Kidney capillary endothelial cell (primary cell): ENCODE results near the gene FDCSP.
"Not testable (repeated sequence)": the region's sequence is repeated elsewhere in the genome, so short reads cannot be mapped to it uniquely, and the experiment has no call there.

ENCODE experiments used
- DNase-seq: peaks from one replicate; pipeline ENCODE4 v3.0.0-alpha.2; 2018; ENCODE audit warnings: low spot score

Gene FDCSP

DNA sequence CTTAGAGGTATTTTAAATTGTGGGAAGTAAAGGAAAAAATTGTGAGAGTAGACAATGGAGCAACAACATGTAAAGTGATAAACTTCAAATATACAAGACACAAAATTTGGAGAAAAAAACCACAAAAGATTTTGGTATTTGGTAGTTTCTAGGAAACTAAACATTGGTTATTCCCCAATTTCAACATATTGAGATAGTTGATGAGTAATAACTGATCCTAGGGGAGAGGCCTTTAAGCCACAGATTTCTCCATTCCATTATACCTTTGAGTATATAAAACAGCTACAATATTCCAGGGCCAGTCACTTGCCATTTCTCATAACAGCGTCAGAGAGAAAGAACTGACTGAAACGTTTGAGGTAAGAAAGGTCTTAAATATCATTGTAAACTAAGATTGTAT is at the start of gene FDCSP:
TSS of gene FDCSP (plus strand) at position 301 of the 400 bp plus-strand sequence. CDS start 5,071 bp downstream, outside the sequence.
- DNase-seq: no peak

DNA sequence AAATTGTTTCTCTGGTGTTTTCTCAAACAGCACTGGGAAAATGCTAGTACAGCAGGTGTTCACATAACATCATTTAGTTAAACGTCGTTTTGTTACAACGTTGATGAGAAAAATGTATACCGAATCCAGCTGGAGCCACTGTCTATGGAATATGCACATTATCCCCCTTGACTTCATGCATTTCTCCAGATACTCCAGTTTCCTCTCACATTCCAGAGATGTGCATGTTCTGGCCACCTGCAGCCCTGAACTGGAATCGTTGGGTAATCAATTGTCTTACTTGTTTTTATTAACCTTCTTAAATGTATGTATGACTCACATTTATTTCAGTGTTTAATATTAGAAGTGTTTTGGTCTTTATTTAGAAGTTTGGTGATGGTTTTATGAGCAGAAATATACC is 48.8 kb upstream of the FDCSP start:
- DNase-seq: no peak

DNA sequence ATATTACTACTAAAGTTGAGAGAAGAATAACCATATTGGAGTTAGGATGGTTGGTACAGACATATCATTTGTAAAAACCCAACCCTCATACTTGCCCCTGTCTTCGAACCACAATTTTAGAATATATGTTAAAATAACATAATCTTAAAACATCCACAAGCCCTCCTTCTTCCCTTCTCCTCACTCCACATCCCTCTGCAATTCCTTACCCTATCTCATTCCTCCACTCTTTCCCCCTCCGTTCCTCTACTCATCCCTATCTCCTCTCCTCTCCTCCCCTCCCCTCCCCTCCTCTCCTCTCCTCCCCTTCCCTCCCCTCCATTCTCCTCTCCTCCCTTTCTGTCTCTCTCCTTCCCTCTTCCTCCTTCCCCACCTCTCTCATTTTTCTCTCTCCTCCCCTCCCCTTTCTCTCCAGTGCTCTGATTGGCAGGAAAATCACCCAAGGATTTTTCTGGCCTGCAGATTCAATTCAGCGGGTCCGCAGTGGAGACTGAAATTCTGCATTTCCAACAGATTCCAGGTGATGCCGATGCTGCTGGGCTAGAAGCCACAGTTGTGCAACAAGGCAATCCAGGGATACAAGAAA is 47.8 kb upstream of the FDCSP start:
- no peak for DNase-seq

DNA sequence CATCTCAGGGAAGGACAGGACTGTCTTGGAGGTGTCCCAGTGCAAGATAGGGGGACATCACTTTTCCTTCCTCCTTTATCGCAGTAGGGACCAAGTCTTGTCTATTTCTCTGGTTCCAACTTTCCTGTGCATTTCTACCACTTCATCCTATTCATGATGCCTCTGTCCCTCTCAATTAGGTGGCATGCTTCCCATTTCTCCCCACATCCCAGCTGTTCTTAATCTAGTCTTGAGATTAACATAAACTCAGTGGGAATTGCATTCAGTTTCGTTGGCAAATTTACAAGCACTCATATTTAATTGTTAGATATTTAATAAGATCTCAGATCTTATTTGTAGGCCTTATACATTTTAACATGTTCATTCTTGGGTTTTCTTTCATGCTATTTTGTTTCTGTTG is 46.1 kb upstream of the FDCSP start:
- no peak for DNase-seq

GRCh38 chr4:70181864-70182263 is 44.1 kb upstream of the FDCSP start:
- no peak for DNase-seq

GRCh38 chr4:70182517-70183167 is 43.3 kb upstream of the FDCSP start:
- no peak for DNase-seq

DNA sequence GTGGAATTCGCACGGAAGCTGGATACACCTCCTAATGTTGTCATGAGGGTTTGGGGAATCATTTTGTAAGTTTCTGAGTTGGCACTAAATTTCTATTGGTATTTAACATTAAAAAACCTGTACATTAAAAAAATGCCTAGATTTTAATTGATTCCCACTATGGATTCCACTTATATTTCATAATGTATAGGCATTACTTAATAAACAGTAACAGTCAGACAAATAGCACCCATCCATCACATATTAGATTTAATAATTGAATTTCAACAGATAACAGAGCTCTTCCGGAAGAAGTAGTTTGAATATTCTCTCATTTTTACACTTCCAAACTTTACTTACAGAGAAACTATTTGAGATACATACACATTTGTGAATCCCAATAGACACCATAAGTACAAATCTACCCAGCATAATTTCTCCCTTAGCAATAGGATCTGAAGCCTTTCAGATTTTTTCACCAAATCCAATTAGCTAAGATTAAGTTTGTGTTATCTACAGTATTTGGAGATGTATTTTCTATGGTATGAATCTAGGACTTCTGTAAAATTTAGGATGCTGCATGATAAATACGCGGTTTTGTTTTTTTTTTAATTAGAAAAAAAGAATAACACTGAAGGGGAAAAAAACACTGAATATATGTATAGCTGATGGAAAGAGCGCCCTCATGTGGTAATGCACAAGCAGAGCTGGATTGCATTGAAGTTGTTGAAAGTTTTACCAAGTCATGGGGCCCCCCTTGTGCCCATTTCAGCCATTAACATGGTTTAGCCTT is 42.6 kb upstream of the FDCSP start:
- DNase-seq: peak; percentile 38

DNA sequence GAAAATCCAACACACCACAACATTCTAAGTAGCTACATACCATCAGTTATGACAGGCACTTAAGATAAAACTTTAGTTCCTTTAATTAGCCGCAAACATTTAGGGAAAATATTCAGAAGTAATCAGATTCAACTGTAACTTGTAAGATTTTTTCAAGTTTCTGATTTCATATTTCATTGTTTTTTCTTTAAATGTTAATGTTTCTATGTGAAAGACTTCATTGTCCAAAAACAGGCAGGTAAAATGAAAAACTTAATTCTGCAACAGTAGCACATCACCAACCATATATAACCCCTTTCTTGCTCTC is 42.0 kb upstream of the FDCSP start:
- DNase-seq: no peak

DNA sequence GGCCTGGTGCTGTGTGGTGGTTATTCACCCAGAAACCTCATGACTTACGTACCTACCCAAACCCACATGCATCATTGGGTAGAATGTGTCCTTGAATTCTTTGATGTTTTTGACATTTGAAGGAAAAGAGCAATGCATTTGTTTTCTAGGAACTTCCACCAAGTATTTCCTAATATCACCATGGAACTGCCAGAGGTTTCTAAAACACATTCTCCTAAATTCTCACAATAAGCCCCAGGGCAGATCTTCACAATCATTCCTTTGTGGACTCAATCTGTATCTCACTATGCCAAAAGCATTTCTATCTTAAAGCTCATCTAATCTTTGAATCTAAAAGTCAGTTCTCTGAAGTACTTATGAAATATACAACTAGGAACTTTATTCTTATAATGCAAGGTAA is 38.7 kb upstream of the FDCSP start:
- DNase-seq: no peak

DNA sequence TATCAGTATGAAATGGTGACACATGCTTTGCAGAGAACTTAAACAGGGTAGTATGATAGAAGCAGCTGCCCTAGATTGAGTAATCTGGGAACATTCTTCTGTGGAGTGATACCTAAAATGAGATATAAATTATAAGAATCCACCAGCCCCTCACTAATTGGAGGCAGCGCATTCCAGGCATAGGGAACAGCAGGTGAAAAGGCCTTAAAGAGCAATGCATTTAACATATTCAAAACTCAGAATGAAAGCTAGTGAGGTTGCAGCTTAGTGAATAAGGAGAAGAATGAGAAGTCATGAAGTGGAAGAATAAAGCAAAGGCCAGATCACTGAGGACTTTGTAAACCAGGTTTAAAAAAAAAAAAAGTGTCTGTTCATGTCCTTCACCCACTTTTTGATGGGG is 35.3 kb upstream of the FDCSP start:
- DNase-seq: no peak

GRCh38 chr4:70191647-70192046 is 34.3 kb upstream of the FDCSP start:
- DNase-seq: no peak

- no peak for DNase-seq
Observed at GRCh38 chr4:70192895-70193294, 33.0 kb upstream of the FDCSP start.

DNA sequence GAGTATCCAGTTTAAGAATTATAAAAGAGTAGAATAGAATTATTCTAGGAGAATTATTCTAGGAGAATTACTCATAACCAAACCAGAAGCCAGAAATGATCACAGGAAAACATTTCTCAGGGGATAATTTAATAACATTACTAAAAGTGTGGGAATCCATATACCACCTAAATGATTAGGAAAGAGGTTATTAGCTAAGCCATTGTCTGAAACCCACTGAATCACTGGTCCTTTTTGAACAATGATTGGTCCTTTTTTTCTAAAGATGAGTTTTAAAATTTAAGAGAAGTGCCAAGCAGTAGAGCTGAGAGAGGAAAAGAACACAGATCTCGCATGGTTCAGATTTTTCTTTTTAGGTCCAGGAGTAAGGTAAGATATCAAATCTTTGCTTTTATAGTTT is 30.5 kb upstream of the FDCSP start, which contains the start of gene ODAM:
TSS of gene ODAM (plus strand) at position 301 of the 400 bp plus-strand sequence. CDS start 819 bp downstream, outside the sequence.
- DNase-seq: no peak

- DNase-seq: no peak
Observed at GRCh38 chr4:70196857-70197256, 29.1 kb upstream of the FDCSP start.

- DNase-seq: no peak
Observed at GRCh38 chr4:70197842-70198241, 28.1 kb upstream of the FDCSP start.

GRCh38 chr4:70203601-70204000 is 22.3 kb upstream of the FDCSP start:
- DNase-seq: no peak

DNA sequence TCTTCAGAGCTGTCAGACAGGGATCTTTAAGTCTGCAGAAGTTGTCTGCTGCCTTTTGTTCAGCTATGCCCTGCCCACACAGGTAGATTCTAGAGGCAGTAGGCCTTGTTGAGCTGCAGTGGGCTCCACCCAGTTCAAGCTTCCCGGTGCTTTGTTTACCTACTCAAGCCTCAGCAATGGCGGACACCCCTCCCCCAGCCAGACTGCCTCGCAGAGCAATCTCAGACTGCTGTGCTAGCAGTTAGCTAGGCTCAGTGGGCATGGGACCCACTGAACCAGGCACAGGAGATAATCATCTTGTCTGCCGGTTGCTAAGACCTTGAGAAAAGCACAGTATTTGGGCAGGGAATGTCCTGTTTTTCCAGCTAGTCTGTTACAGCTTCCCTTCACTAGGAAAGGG is 13.2 kb upstream of the FDCSP start:
- not testable (repeated sequence) for DNase-seq

DNA sequence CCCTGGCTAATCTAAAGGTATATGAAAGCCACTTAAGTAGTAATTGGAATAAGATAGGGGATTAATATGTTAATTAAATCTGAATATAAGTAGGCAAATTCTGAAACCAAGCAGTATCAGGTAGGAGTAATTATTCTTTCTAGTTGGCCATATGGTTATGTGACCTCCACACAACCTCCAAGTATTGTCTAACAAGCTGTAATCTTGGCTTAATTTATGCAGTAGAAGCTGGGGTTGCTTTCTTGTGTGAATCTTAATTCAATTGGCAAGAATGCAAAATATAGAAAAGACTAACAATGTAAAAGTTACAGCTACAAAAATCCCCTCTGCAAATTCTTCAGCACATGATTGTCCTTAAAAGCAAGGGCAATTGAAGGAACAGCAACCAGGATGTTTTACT is 9.8 kb upstream of the FDCSP start:
- DNase-seq: not testable (repeated sequence)

DNA sequence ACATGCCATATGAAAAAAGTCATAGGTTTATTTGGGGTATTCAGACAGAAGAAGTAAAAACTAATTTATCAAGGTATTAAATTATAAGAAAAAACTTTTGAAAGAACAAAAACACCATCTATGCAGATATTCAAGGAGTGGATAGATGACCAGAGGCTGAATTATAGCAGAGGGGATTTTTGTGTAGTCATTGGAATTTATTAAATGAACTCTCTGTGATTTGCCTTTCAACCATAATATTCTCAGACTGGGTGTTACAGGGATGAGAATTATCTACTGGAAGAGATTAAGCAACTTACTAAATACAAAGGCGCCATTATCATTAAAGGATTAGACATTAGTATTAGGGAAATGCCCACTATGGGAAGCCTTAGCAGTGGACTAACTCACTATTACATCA is 9.4 kb upstream of the FDCSP start:
- not testable (repeated sequence) for DNase-seq

- DNase-seq: not testable (repeated sequence)
Observed at GRCh38 chr4:70221389-70221788, 4.5 kb upstream of the FDCSP start.

- DNase-seq: not testable (repeated sequence)
Observed at GRCh38 chr4:70221818-70222217, 4.1 kb upstream of the FDCSP start.

DNA sequence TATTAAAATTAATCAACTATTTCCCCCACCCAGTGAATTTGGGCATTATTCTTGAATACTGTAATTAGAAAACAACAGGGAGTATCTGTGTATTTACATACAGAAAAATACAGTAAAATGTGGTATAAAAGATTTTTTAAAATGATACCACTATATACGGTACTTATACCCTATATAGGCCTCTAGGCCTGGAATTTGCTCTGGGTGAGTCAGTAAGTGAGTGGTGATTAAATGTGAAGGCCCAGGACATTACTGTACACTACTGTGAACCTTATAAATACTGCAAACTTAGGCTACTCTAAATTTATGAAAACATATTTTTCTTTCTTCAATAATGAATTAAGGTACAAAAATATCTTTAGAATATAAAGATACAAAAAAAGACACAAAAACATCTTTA is 10.2 kb downstream of the FDCSP start:
- no peak for DNase-seq

- no peak for DNase-seq
Observed at GRCh38 chr4:70239131-70239883, 13.4 kb downstream of the FDCSP start.
